ENCODE measurements around the gene STK32B.

DNA sequence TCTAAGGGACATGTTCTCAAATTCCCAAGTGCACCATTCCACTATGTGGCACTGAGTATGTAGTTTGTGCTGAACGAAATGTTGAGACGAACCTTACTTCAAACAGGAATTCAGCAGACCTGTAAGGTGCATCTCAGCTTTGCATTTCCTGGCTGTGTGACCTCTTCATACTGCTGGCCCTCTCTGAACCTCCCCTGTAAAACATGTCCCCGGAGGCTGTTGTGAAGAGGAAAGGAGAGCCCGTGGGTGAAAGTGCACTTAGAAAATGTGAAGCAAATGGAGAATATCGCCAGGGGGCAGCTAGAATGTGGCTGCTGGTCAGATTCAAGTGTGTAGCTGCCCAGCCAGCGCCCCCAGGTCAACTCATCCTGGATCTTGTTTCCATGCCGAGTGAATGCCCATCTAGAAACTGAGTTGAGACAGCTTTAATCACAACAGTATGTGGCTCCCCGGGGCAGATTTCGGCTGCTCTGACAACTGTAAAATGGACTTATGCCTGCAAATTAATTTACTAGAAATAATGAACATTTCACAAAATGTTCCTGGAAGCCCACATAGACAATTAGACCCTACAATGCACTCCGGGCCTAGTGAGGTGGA lies 393.7 kb downstream of the STK32B start:
- TF ChIP-seq, protein P1, sequence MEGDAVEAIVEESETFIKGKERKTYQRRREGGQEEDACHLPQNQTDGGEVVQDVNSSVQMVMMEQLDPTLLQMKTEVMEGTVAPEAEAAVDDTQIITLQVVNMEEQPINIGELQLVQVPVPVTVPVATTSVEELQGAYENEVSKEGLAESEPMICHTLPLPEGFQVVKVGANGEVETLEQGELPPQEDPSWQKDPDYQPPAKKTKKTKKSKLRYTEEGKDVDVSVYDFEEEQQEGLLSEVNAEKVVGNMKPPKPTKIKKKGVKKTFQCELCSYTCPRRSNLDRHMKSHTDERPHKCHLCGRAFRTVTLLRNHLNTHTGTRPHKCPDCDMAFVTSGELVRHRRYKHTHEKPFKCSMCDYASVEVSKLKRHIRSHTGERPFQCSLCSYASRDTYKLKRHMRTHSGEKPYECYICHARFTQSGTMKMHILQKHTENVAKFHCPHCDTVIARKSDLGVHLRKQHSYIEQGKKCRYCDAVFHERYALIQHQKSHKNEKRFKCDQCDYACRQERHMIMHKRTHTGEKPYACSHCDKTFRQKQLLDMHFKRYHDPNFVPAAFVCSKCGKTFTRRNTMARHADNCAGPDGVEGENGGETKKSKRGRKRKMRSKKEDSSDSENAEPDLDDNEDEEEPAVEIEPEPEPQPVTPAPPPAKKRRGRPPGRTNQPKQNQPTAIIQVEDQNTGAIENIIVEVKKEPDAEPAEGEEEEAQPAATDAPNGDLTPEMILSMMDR (IDR thresholded peaks at IDR 0.05), result no peak
- no peak for TF ChIP-seq POLR2A (IDR thresholded peaks at IDR 0.05)

Measured in lower leg skin (tissue), 3 donors.